Nephron (organoid): Measurements from ENCODE around the gene CTNND2.

Experiments used
- H3K27ac Mint-ChIP-seq, 3 experiments: 2 replicates each; pipeline ENCODE4 v1.8.0; 2020; ENCODE audit warnings: mixed read lengths in 3 of 3, mild to moderate bottlenecking in 2 of 3, moderate library complexity in 1 of 3
- H3K27me3 Mint-ChIP-seq: 2 replicates; pipeline ENCODE4 v1.8.0; 2021; ENCODE audit warnings: low read depth, mild to moderate bottlenecking, moderate library complexity, mixed read lengths
- H3K36me3 Mint-ChIP-seq: 2 replicates; pipeline ENCODE4 v1.8.0; 2020; ENCODE audit warnings: low read depth, mixed read lengths
- H3K4me1 Mint-ChIP-seq: 2 replicates; pipeline ENCODE4 v1.8.0; 2020; ENCODE audit warnings: mixed read lengths
- H3K4me3 Mint-ChIP-seq, 3 experiments: 2 replicates each; pipeline ENCODE4 v1.8.0; 2020; ENCODE audit warnings: mild to moderate bottlenecking in 3 of 3, mixed read lengths in 3 of 3, moderate library complexity in 2 of 3
- H3K9me3 Mint-ChIP-seq: 2 replicates; pipeline ENCODE4 v1.8.0; 2020; ENCODE audit warnings: mixed read lengths
- CTCF ChIP-seq, 3 experiments: fragments of 200-600 bp; sonication (generic); IDR thresholded peaks; one replicate each; pipeline ENCODE4 v1.5.0; 2021; ENCODE audit warnings: antibody characterized with exemption in 3 of 3; ENCODE audit not compliant: unreplicated experiment in 3 of 3

The CTNND2 gene

GRCh38 chr5:11222169-11222568, 682.1 kb downstream of the CTNND2 start:
- Mint-ChIP-seq H3K4me3 (no peak overlapping the region), H3K27me3 (no peaks in the 10 kb centered on the region), H3K9me3 (no peaks in the 10 kb centered on the region), H3K36me3 (no peaks in the 10 kb centered on the region), H3K27ac (no peak overlapping the region), H3K4me1 (no peaks in the 10 kb centered on the region)
- TF ChIP-seq CTCF (IDR thresholded peaks at IDR 0.05; ENCODE audit: unreplicated experiment in 3 of 3) = no peak

- H3K4me1 Mint-ChIP-seq = no peaks in the 10 kb centered on the region
- peaks cover 4% of the 10 kb centered on the region for H3K9me3 Mint-ChIP-seq
- H3K4me3 Mint-ChIP-seq = no peak overlapping the region
Observed at GRCh38 chr5:11214864-11215644, 689.2 kb downstream of the CTNND2 start.

GRCh38 chr5:11212706-11213105, 691.5 kb downstream of the CTNND2 start:
- H3K27me3 Mint-ChIP-seq = no peaks in the 10 kb centered on the region
- peaks cover 4% of the 10 kb centered on the region for H3K9me3 Mint-ChIP-seq
- no peak for TF ChIP-seq CTCF (IDR thresholded peaks at IDR 0.05; ENCODE audit: unreplicated experiment in 3 of 3)
- no peaks in the 10 kb centered on the region for H3K36me3 Mint-ChIP-seq
- H3K4me3 Mint-ChIP-seq = no peak overlapping the region
- H3K4me1 Mint-ChIP-seq = no peaks in the 10 kb centered on the region
- H3K27ac Mint-ChIP-seq = no peak overlapping the region

More at GRCh38 chr5:11214864-11215644, 689.2 kb downstream of the CTNND2 start:
- Mint-ChIP-seq H3K36me3 (no peaks in the 10 kb centered on the region), H3K27me3 (no peaks in the 10 kb centered on the region), H3K27ac (no peak overlapping the region)
- no peak for TF ChIP-seq CTCF (IDR thresholded peaks at IDR 0.05; ENCODE audit: unreplicated experiment in 3 of 3)

GRCh38 chr5:11197726-11198125, 706.5 kb downstream of the CTNND2 start:
- no peak overlapping the region for H3K27ac Mint-ChIP-seq
- no peaks in the 10 kb centered on the region for H3K4me1 Mint-ChIP-seq
- H3K36me3 Mint-ChIP-seq = no peaks in the 10 kb centered on the region
- TF ChIP-seq CTCF (IDR thresholded peaks at IDR 0.05; ENCODE audit: unreplicated experiment in 3 of 3) = no peak
- no peak overlapping the region for H3K4me3 Mint-ChIP-seq
- no peaks in the 10 kb centered on the region for H3K9me3 Mint-ChIP-seq
- no peaks in the 10 kb centered on the region for H3K27me3 Mint-ChIP-seq

GRCh38 chr5:11191673-11192072, 712.6 kb downstream of the CTNND2 start:
- no peaks in the 10 kb centered on the region for H3K27me3 Mint-ChIP-seq
- no peak for TF ChIP-seq CTCF (IDR thresholded peaks at IDR 0.05; ENCODE audit: unreplicated experiment in 3 of 3)
- H3K27ac Mint-ChIP-seq = no peak overlapping the region
- no peaks in the 10 kb centered on the region for H3K36me3 Mint-ChIP-seq
- no peak overlapping the region for H3K4me3 Mint-ChIP-seq
- H3K9me3 Mint-ChIP-seq = peaks cover 2% of the 10 kb centered on the region
- no peaks in the 10 kb centered on the region for H3K4me1 Mint-ChIP-seq
